ENCODE results near the gene RCBTB1.
"Not testable (repeated sequence)": the region's sequence is repeated elsewhere in the genome, so short reads cannot be mapped to it uniquely, and the experiment has no call there.

RCBTB1 gene

GRCh38 chr13:49566461-49566860 is 18.9 kb downstream of the RCBTB1 start:
- no peak overlapping the region for H3K4me3 ChIP-seq (ENCODE audit: low read length)
- TF ChIP-seq, protein P1, sequence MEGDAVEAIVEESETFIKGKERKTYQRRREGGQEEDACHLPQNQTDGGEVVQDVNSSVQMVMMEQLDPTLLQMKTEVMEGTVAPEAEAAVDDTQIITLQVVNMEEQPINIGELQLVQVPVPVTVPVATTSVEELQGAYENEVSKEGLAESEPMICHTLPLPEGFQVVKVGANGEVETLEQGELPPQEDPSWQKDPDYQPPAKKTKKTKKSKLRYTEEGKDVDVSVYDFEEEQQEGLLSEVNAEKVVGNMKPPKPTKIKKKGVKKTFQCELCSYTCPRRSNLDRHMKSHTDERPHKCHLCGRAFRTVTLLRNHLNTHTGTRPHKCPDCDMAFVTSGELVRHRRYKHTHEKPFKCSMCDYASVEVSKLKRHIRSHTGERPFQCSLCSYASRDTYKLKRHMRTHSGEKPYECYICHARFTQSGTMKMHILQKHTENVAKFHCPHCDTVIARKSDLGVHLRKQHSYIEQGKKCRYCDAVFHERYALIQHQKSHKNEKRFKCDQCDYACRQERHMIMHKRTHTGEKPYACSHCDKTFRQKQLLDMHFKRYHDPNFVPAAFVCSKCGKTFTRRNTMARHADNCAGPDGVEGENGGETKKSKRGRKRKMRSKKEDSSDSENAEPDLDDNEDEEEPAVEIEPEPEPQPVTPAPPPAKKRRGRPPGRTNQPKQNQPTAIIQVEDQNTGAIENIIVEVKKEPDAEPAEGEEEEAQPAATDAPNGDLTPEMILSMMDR (conservative IDR thresholded peaks at IDR 0.05; ENCODE audit: low read depth, low read length), result no peak
- no peak for DNase-seq (ENCODE audit: low read depth)

- H3K4me3 ChIP-seq (ENCODE audit: low read length); DNase-seq (ENCODE audit: low read depth): not testable (repeated sequence)
These were observed 19.9 kb downstream of the RCBTB1 start for GRCh38 chr13:49565461-49565860.

GRCh38 chr13:49563516-49563915 is 21.8 kb downstream of the RCBTB1 start:
- no peak overlapping the region for H3K4me3 ChIP-seq (ENCODE audit: low read length)
- no peak for DNase-seq (ENCODE audit: low read depth)
- TF ChIP-seq, protein P1 (conservative IDR thresholded peaks at IDR 0.05; ENCODE audit: low read depth, low read length), result no peak

- no peak for DNase-seq (ENCODE audit: low read depth)
- TF ChIP-seq, protein P1 (conservative IDR thresholded peaks at IDR 0.05; ENCODE audit: low read depth, low read length), result no peak
These were observed 24.3 kb downstream of the RCBTB1 start for GRCh38 chr13:49561062-49561410.

DNA sequence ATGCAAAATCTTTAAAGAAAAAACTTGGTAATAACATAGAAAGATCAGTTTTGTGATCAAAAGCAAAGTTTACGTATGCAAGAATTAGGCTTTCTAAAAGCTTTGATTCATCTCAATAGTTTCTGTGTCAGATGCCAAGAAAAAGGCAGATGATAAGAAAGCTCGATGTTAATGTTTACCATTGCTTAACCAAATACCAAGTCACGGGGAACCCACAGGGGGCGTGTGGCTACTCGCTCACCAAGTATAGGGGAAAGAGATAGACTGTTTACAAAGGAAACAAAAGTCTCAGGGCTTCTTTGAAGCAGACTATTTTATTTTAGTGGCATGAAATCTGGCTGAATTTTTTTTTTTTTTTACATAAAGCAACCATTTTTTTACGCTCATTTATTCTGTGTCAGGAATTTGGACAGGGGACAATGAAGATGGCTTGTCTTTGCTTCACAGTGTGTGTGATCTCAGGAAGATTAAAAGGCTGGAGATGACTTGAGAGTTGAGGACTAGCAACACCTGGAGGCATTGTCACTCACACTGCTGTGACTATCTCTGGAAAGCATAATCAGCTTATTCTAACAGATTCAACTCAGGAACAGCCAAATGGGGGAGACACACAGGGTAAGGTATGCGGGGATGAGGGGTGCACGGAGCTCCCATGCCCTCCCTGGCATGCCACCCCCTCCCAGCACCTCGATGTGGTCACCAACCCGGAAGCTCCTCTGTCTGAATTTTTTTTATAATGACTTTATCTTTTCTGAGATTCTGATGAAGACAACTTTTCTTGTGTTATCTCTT is 24.9 kb downstream of the RCBTB1 start:
- H3K4me3 ChIP-seq (ENCODE audit: low read length), result no peak overlapping the region
- no peak for DNase-seq (ENCODE audit: low read depth)
- TF ChIP-seq, protein P1 (conservative IDR thresholded peaks at IDR 0.05; ENCODE audit: low read depth, low read length), result peak; percentile 19

More at GRCh38 chr13:49561062-49561410, 24.3 kb downstream of the RCBTB1 start:
- no peak overlapping the region for H3K4me3 ChIP-seq (ENCODE audit: low read length)

- no peak overlapping the region for H3K4me3 ChIP-seq (ENCODE audit: low read length)
- TF ChIP-seq, protein P1 (conservative IDR thresholded peaks at IDR 0.05; ENCODE audit: low read depth, low read length), result no peak
- no peak for DNase-seq (ENCODE audit: low read depth)
These were observed 26.4 kb downstream of the RCBTB1 start for GRCh38 chr13:49559006-49559405.

- TF ChIP-seq, protein P1 (conservative IDR thresholded peaks at IDR 0.05; ENCODE audit: low read depth, low read length), result no peak
- DNase-seq (ENCODE audit: low read depth), result no peak
- no peak overlapping the region for H3K4me3 ChIP-seq (ENCODE audit: low read length)
These were observed 31.0 kb downstream of the RCBTB1 start for GRCh38 chr13:49554387-49554786.

All from retinal pigment epithelial cell (primary cell).